Kidney capillary endothelial cell (primary cell): Measurements from ENCODE around the gene CTNNA2.

Source experiments
- DNase-seq: peaks from one replicate; pipeline ENCODE4 v3.0.0-alpha.2; 2018; ENCODE audit warnings: low spot score

The CTNNA2 gene

DNA sequence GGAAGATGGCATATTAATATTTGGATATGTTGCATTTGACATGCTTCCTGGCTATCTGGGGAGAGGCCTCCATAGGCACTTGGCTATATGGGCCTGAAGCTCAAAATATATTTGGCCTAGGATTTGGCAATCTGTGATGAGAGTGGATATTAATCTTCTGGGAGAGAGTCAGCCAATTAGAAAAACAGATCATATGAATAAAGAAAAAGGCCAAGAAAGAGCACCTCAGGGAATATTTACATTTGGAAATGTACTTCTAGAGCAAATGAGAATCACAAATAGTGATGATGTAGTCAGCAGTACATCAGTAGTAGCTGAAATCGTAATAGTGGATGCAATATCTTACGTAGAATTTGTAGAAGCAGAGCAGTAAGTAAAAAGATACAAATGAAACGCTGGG is 277.0 kb downstream of the CTNNA2 start:
- no peak for DNase-seq

DNA sequence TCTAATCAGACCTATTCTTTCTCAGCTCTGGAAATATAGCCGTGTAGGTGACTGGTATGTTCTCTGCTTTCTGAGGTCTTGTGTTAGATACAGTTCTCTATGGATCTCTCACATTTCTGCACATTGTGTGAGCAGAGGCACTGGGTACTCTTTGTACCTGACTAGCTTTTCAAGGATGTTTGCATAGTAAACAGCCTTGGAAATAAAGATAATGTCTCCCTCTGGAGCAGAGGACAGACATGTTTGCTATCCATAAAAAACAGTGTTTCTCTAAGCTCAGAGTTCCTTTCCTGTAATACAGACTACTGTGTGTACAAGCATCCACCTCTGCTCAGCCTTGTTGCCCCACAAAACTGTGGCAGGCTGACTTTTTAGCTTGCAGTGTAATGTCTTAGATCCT is 279.2 kb downstream of the CTNNA2 start:
- DNase-seq: no peak

DNA sequence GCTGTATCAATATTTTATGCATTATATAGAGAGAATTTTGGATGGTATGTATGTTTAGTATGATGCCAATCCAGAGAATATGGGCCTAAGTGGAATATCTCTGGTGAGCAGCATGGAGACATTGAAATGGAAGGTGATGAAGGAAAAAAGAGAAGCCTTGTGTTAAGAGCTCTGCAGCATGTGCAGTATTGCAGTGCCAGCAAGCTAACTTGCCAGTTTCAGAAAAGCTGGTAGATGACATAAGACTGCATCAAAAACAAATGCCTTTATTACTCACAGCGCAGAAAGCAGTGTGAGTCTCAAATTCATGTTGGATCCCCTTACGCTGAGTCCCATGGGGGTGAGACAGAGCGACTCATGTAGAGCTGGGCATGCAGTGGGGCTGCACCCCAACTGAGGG is 280.2 kb downstream of the CTNNA2 start:
- DNase-seq: no peak

DNA sequence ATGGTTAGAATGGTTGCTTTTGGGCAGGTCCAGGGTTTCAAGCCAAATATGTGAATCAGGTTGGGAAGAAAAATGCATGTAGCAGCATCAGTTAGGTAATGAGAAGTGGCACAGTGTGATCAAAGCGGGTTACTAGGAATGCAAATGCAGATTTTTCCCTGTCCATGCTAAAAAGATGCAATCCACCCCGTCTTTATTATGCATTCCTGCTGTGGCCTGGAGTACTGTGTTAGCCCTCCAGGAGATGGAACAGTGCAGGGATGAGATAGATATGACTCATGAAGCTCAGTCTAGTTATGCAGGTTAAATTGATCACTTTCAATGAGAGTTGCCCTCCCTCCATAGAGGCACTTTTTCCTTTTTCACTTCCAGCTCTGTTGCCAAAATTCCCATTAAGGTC is 283.8 kb downstream of the CTNNA2 start:
- DNase-seq: no peak

DNA sequence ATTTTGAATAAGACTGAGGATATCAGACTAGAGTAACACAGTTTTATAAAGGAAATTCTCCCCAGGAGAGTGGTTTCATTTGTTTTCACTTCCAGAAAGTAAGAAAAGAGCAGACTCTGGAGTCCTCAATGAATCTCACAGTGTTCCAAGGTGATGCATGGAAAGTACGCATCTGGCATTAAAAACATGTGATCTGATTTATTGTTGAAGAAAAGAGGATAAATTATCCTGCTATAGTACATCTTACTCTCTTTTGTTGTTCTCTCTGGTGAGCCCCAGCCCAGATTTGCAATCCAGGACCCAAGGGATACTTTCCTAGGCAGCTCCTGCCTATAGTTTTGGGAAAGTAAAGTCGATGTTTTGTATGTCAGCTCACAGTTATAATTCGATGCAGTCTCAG is 285.9 kb downstream of the CTNNA2 start:
- DNase-seq: no peak

DNA sequence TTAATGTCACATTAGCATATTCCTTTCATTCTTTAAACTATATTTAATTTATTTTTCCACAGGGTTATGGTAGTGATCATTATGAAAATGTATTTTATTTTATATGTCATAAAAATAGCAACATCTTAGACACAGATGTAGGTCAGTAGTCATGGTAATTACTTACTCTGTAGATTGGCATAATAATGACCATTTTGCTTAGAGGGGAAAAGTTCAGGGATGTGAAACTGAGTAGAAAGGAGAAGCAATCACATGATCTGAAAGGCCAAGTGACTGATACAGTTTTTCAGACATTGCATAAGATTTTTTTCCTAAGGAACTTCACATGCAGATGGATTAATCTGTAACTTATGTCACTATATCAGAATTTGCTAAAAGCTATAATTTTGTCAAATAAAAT is 286.9 kb downstream of the CTNNA2 start:
- no peak for DNase-seq

DNA sequence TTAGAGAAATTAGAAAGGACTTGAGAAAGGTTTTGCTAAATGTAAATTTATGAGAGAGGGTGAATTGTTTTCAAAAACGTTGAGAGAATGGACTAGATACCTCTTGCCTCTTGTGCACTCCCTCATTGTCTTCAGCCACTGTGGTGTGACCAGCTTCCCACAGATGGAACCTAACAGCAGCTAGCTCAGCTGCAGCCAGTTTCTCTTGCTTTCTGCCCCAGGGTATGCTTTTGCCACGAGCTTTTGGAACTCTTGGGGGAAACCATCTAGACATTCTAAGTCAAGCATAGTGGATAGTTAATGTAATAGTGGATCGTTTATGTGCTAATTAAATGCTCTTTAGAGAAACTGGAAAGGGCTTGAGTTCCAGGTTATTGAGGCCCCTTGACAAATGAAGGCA is 288.2 kb downstream of the CTNNA2 start:
- DNase-seq: no peak

DNA sequence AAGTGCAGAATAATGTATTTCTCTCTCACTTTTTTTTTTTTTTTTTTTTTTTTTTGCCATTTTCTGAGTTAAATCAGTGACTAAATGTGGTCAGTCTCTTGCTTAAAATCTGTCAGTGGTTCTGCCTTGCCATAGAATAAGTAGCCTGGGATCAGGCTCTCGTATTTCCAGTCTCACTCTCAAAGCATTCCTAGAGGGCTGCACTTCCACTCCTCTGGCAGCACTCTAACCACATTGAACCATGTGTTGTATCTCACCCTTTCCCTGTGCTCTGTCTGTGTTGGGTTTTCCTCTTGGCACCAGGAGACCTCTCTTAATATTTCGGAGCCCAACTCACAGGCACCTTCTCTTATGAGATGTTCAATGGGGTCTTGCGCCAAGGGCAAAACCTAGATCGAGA is 304.4 kb downstream of the CTNNA2 start:
- no peak for DNase-seq

DNA sequence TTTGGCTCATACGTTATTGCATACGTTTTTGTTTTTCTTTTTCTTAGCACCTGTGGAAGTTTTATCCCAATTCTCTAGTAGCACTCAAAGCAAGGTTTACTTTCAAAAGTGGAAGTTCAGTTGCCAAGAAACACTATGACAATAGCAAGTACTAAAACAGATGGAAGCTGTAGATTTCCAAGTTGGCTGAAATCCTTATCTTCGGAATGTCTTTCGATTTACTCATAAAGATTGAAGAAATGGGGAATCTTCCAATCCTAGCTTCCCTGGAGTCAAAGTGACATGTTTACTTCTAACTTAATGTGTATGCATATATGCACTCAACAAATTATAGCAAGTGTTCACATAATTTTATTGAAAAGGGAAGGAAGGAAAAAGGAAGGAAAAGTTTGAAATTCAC is 307.4 kb downstream of the CTNNA2 start:
- DNase-seq: no peak

DNA sequence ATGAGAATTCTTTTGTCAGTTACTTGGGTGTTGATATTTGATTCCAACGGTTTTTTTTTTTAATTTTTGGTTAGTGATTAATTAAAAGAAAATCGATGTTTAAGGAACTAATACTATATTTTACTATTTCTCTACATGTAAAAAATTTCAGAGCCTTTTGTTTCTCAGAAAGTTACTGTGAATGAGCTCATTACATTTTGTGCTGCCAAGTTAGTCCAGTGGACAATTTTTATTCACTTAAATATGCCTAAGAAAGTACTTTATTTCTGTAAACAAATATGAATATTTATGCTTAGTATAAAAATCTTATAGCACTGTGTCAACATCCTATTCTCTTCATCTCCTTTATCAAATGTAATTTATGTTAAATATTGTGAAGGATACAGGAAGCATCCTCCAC is 309.3 kb downstream of the CTNNA2 start:
- DNase-seq: no peak

DNA sequence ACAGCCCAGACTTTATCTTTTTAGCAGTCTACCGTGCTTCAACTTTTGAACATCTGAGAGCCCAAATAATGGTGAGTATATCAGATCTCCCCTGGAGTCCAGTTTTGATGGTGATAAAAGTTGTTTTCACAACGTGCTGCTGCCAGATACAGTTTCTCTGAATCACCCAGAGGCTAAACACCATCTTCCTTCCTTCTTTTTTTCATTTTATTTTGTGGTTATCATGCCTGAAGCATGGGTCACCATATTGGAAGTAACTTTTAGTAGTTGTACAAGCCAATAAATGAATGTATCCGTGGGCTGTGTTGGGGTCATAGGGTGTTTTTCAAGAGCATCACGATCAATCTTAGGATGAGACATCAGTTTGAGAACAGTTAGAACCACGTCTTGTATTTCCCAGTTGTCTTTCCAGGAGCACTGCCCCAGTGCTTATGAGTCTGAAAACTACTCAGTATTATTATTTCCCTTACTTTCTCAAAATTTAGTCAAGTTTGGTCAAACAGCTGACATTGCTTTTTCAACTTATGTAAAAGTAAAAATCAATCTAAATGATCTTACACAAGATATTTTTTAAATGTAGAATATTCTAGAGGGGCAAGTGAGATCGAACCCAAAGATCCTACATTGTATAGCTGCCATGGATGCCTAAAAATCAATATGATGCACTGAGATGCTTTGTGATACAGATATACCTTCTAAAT is 311.4 kb downstream of the CTNNA2 start:
- DNase-seq: no peak

DNA sequence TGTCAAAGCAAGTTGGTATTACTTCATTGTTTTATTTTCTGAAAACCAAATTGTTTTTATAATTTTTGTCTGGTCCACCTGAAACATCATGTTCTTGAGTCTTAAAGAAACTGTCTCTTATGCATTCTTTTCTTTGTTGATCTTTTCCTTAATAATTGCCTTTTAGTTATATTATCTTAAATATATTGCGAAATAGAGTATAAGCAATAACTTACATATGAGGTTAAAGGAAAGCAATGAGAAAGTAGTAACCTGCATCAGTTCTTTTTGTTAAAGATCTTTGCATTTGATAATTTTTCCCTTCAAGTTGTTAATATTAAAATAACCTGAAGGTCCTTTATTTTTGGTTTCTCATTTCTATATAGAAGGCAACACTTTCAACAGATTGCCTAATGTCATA is 315.0 kb downstream of the CTNNA2 start:
- no peak for DNase-seq

DNA sequence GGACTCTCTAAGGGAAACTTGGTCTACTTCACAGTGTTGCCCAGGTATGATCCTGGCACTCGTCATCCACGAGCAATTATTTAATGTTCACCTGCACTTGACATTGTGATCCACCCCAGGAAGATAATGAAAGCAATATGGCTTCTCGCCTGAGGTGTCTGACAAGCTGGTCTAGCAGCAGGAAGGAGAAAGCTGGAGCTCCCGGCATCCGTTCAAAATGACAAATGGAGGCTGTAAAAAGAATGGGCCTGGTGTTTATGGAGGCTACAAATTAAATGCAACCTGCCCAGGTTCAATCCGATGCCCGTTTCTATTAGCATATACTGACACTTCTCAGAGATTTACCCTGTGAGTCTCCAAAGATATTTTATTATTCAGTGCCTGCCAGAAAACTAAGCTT is 317.6 kb downstream of the CTNNA2 start:
- DNase-seq: no peak

DNA sequence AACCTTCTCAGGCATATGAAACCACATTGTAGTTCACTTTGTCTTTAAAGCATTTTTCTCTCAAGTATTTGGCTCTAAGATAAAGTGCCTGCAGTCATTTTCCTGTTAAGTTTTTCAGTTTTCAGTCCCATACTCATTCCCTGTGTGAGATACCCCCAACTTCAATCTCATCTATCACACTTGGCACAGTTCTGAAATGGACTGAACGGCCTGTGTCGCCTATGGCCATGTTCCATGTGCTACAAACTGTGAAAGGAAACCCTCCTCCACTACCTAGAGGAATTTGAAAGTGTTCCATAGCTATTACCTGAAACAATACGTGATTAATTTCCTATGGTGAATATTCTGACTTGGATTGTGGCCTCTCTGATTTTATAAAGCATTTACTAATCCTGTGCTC is 319.1 kb downstream of the CTNNA2 start:
- no peak for DNase-seq

DNA sequence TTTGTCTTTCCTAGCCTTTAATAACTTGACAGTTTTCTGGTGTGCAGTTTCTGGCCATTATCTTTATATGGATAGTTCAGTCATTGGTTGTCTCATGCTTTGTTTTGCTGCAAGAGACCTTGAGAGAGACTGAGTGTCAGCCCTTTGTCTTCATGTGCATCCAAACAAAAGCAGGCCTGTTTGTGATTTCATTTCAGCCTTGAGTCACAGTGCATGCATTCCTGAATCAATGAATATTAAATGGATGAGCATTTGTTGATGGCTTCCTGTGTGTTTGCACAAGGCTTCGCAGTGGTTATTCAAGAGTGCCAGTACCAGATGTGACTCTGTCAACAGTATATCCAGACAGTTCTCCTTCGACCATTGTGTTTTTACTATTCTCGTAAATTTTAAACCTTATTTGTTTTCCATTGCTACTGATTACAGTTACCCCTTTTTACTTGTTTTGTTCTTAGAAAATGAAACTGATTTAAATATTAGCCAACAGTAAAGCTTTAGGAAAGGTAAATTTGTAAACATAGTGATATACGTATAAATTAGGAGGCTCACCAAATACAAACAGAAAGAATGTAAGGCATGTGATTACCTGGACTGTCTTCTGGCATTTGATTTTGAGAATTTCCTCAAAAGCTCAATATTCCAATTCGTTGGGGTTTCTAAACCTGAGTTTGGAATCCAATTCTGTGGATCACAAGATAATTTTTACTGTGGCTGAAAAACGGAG is 319.8 kb downstream of the CTNNA2 start:
- DNase-seq: no peak

DNA sequence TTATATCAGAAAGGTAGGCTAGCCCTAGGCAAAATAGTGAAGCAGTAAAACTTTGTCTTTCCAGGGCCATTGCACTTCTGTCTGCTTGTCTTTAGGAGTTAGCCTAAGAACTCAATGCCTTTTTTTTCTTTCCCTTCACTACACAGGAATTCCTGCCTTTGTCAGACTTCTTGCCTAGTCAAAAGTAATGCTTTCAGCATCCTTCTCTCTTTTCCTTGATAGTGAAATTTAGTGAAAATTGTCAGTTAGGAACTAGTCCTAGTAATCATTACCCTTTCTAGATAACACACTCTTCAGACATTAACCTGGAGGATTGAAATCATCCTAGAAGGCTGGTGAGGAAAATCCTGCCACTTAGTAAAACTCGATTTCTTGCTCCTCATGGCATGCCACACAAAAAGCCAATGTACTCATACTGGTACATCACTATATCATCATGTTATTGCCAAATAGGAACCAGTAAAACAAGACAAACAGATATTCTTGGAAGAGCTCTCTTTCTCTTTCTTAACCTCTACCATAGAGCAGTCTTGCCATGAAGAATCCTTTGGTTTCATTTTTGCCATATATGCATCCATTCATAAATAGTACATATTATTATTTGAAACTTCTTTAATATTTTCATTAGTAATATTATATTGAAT is 320.5 kb downstream of the CTNNA2 start:
- DNase-seq: no peak

DNA sequence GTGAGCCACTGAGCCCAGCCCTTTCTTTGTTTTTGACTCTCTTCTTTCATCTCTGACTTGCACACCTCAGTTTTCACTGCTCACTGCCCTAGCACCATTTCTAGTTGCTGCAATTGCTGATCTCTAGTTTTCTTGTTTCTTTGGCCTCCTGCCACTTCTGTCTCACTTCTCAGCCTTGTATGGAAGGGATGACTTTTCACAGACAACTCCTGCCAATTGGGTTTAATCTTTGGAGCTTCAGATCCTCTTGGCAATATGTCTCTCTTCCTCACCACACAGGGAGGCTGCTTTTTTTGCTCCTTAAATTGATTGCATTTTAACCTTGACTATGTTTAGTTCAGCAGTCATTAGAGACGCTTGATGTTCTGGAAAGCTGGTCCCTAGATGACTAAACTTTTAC is 323.1 kb downstream of the CTNNA2 start:
- no peak for DNase-seq

DNA sequence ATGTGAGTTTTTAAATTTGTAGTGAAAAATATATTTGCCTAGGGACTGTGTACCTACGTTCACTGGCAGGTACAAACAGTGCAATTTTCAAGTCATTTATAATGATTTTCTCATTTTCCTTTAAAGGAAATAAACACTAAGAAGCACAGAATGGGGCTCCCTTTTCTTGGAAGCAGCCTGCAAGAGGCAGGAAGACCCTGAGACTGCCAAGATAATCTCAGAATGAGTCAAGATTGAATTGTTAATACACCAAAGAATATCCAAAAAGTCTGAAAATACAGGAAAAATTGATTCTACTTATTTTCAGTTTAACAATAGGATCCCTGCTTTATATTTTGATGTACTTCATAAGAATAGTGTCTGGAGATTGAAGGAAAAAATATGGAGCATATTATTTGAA is 331.2 kb downstream of the CTNNA2 start:
- no peak for DNase-seq

DNA sequence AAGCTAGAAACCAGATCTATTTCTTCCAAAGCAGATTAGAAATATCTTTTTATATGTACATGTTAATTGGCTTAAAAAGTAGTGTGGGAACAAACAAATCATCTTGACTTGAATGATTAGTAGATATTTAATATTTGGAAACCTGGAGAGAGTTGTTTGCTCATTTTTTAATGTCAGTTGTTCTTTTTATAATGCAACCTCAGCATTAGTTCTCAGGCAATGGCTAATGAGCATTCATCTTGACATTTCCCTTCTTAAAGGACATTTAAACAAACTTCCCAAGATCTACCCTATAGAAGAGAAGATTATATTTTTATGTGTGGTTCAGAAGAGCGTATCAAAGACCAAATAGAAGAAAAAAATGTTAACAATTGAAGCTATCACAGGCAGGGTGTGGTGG is 334.0 kb downstream of the CTNNA2 start:
- no peak for DNase-seq

DNA sequence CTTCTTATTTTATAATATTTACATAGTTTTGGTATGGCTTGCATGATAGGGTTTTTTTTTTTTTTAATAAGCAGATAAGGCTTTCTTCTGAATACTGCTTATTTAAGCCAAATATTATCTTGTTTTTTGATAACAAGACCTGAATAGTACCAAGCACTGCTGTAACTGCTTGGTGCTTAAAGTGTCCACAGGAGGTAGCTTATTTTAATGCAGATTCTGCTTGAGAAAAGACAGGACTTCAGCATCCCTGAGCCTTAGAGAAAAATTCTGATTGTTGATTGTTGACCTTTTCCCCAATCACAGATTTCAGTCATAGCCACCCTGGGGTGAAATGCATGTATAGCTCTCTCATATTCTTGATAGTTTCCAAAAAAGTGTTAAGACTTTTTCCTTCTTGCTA is 336.4 kb downstream of the CTNNA2 start:
- DNase-seq: no peak

DNA sequence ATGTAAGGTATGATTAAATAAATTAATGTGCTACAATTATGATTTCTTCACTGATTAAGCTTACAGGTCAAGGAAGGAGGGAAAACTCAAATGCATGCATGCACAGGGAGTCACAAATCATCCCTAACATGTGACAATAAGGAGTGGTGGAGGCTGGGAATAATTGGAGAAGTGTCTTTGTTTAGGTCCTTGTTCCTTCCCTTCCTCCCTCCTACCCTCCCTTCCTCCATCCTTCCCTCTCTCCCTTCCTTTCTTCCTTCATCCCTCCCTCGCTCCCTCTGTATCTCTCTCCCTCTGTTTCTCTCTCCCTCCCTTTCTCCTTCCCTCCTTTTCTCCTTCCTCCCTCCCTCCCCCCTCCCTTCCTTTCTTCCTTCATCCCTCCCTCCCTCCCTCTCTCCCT is 337.1 kb downstream of the CTNNA2 start:
- DNase-seq: no peak

DNA sequence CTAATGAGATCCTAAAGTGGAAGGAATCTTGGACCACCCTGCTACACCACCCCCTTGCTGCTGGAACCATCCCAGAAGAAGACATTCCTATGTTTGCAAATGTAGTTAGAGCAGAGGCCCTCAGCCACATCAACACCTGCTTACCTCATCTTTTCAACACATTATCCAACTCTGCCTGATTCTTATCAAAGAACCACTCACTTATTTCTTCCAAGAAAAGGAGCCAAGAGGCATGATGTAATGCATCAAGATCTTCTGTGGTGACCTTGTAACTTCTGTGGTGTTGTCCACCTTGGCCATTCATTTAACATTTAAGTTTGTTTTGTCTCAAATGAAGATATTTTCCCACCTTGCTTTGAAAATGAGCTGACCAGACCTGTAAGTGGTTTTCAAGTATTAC is 338.1 kb downstream of the CTNNA2 start:
- no peak for DNase-seq

DNA sequence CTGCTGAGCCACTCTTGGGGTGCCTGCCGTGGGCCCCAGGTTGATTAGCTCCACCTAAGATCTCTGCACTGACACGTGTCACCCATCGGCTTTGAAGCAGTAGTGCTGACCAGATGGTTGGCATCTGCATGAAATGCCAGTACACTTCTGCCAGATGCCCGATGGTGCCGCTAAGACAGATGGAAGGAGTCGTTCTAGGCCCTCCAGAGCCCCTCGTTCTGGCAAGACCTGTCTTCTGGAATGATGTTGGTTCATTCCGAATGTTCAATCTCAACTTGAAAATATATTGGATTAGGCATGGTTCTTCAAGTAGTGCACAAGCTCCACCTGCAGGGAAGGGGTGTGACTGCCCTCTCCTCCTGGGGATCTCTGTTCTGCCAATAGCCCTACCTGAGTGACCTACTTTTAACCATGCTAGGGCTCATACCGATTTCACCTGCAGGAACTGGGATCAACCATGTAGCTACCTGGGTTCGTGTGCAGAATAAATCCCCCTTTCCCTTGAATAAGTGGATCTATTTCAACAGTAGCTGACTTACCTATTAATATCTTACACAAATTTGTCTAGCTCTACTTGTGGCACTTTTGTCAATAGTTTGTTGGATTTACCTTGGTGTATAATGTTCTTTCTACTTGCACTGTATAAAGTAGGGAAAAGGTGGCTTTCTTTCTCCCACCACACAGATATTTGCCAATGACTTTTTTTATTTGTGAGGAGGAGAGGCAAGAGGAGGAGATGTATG is 342.6 kb downstream of the CTNNA2 start:
- DNase-seq: no peak
